Breast epithelium (tissue), 3 donors: ENCODE measurements around the gene MCRIP2.

Experiments used
- CTCF ChIP-seq, 3 donors: fragments of 450-650 bp; IDR thresholded peaks; one replicate each; pipeline ENCODE4 v1.5.1; 2016 to 2017; ENCODE audit warnings: antibody characterized with exemption in 3 of 3, mild to moderate bottlenecking in 3 of 3, moderate library complexity in 3 of 3
- POLR2A ChIP-seq: fragments of 450-650 bp; IDR thresholded peaks from one replicate; pipeline ENCODE4 v1.6.1; 2016; ENCODE audit warnings: antibody characterized with exemption, mild to moderate bottlenecking, moderate library complexity
- POLR2AphosphoS5 ChIP-seq, 3 donors: sonication (generic); formaldehyde crosslinking; IDR thresholded peaks; one replicate each; pipeline ENCODE4 v1.6.1; 2017; ENCODE audit warnings: antibody characterized with exemption in 3 of 3

- TF ChIP-seq CTCF (IDR thresholded peaks at IDR 0.05), result no peak
- TF ChIP-seq POLR2A, result no peak
- TF ChIP-seq POLR2AphosphoS5 (IDR thresholded peaks at IDR 0.05), result no peak
Measured at GRCh38 chr16:633336-634050, 8.1 kb upstream of the MCRIP2 start.
